Measurements from ENCODE around the gene PHF21B.
"Not testable (repeated sequence)": the region's sequence is repeated elsewhere in the genome, so short reads cannot be mapped to it uniquely, and the experiment has no call there.

Gene PHF21B

DNA sequence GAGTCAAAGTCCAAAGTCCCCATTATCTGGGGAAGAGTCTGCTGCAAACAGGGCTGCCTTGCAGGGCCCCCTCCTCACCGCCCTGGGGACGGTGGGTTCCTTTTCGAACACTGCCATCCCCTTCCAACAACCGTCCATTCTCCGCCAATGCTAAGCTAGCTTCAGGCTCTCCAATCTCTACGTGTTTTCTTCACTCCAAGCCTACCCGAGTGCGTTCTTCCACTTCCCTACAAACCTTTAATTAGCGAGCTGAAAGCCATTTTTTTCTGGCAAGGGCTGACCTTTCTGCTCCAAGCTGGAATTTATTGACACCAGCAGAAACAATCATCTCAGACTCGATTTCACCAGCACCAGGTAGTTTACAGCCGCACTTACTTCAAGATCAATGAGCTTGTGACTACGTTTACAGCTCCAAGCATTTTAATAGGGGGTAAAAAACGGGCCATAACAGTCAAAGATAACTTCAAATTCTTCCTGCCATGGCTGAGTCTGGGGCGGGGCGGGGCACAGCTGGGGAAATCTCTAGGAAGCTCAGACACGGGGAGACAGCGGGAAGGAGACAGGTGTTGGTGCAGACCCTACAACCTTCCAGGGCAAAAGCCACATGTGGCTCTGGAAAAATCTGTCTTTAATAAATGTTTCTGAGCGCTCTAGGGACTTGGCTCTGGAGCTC lies 82.2 kb downstream of the PHF21B start:
- H3K27ac ChIP-seq = no peak overlapping the region
- TF ChIP-seq, protein P1, sequence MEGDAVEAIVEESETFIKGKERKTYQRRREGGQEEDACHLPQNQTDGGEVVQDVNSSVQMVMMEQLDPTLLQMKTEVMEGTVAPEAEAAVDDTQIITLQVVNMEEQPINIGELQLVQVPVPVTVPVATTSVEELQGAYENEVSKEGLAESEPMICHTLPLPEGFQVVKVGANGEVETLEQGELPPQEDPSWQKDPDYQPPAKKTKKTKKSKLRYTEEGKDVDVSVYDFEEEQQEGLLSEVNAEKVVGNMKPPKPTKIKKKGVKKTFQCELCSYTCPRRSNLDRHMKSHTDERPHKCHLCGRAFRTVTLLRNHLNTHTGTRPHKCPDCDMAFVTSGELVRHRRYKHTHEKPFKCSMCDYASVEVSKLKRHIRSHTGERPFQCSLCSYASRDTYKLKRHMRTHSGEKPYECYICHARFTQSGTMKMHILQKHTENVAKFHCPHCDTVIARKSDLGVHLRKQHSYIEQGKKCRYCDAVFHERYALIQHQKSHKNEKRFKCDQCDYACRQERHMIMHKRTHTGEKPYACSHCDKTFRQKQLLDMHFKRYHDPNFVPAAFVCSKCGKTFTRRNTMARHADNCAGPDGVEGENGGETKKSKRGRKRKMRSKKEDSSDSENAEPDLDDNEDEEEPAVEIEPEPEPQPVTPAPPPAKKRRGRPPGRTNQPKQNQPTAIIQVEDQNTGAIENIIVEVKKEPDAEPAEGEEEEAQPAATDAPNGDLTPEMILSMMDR (IDR thresholded peaks at IDR 0.05) = no peak
- no peak for TF ChIP-seq ZFX (IDR thresholded peaks at IDR 0.05; ENCODE audit: borderline replicate concordance)

DNA sequence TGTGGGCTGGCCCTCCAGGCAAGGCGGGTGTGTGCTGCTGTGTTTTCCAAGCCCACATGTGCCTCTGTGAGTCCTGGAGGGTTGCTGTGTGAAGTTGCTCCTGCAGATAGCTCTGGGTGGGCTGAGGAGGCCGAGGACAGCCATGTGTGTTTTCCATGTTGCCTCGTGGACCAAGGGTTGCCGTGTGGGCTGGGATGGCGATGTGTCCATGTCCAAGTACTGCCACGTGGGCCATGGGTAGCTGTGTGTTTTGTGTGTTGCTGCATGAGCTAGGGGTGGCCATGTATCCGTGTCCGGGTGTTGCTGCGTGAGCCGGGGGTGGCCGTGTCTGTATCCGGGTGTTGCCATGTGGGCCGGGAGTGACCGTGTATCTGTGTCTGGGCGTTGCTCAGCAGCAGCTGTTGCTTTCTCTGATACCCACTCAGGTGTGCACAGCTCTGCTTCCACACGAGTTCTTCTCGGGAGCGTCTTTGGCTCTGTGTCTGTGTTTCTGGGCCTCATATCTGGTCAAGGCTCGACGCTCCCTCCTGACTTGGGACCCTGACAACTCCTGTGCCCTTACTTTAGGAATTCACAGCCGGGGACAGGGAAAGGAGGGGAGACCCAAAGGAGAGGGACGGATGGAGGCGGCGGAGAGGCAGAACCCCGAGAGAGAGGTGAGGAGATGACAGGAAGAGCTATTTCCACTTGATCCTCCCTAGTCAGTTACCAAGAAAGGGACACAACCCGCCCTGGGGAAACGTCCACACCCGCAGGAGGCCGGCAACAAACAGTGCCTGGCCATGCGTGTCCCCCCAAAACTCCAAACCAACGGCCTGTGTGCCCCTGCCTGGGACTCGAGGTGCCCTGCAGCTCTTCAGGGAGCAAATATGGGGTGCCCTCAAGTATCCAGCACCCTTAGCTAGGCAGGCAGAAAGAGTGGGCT lies 83.1 kb downstream of the PHF21B start:
- TF ChIP-seq ZFX (IDR thresholded peaks at IDR 0.05; ENCODE audit: borderline replicate concordance) = no peak
- TF ChIP-seq, protein P1 (IDR thresholded peaks at IDR 0.05) = no peak
- H3K27ac ChIP-seq = no peak overlapping the region

DNA sequence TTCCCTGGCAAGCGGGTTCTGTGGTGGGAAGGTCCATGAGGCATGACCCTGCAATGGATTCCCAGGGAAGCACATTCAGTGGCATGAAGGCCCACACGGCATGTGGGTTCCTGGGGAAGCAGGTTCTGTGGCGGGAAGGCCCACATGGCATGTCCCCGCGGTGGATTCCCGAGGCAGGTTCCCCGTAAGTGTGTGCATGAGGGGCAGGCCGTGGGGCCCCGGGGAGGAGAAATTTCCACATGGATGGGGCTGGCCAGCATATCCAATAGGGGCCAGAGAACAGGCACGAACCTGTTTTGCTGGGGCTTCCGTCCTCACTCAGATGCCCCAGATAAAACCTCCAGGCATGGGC lies 83.7 kb downstream of the PHF21B start:
- no peak overlapping the region for H3K27ac ChIP-seq
- no peak for TF ChIP-seq ZFX (IDR thresholded peaks at IDR 0.05; ENCODE audit: borderline replicate concordance)
- TF ChIP-seq, protein P1 (IDR thresholded peaks at IDR 0.05) = no peak

DNA sequence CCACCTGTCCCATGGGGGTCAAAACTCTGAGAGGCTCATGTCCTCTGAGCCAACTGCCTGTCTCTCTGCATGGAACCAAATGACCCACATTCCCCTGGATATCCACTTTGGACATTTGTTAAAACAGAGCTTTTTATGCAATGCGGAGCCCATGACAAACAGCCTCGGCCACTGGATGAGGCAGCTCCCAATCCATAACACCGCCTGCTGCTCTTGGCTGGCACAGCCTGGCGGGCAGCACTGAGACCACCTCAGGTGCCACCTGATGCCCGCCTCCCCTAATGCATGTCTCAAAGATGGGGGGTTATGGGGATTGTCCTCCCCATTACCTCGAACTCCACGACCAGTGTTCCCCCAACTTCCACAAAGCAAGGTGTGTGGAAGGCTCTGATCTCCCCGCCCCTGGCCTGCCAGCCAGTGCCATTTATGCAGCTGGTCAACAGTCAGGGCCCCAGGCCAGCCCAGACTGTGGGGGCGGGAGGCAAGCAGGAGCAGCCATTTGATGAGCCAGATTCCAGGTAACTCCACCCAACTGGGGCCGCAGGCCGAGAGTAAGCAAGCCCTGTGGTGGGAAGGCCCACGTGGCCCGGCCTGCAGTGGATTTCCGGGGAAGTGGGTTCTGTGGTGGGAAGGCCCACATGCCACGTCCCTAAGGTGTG lies 84.2 kb downstream of the PHF21B start:
- TF ChIP-seq, protein P1 (IDR thresholded peaks at IDR 0.05) = no peak
- no peak for TF ChIP-seq ZFX (IDR thresholded peaks at IDR 0.05; ENCODE audit: borderline replicate concordance)
- H3K27ac ChIP-seq = no peak overlapping the region

DNA sequence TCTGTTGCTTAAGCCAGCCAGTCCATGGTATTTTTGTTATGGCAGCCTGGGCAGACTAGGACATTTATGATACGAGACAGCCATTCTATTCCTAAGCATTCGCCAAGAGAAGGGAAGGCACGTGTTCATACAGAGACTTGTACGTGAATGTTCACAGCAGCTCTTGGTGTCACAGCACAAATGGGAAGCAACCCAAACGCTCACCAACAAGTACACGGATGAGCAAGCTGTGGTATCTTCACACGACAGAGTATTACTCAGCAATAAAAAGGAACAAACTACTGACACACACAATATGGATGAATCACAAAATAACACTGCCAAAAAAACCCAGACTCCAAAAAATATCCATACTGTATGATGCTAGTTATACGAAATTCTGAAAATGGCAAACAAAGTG lies 85.1 kb downstream of the PHF21B start:
- TF ChIP-seq, protein P1 (IDR thresholded peaks at IDR 0.05) = no peak
- TF ChIP-seq ZFX (IDR thresholded peaks at IDR 0.05; ENCODE audit: borderline replicate concordance) = no peak
- H3K27ac ChIP-seq = no peak overlapping the region

DNA sequence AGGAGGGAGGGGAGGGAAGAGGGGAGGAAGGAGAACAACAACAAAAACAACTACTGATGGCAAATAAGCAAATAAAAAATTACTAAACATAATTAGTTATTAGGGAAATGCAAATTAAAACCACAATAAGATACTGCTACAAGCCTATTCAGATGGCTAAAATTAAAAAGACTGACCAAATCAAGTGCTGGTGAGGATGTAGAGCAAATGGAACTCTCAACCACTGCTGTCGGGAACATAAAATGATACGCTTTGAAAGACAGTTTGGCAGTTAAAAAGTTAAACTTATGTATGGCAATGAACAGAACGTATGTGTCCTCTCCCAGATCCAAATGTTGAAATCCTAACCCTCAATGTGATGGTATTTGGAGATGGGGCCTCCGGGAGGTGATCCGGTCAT lies 85.7 kb downstream of the PHF21B start:
- TF ChIP-seq, protein P1 (IDR thresholded peaks at IDR 0.05) = no peak
- no peak for TF ChIP-seq ZFX (IDR thresholded peaks at IDR 0.05; ENCODE audit: borderline replicate concordance)

DNA sequence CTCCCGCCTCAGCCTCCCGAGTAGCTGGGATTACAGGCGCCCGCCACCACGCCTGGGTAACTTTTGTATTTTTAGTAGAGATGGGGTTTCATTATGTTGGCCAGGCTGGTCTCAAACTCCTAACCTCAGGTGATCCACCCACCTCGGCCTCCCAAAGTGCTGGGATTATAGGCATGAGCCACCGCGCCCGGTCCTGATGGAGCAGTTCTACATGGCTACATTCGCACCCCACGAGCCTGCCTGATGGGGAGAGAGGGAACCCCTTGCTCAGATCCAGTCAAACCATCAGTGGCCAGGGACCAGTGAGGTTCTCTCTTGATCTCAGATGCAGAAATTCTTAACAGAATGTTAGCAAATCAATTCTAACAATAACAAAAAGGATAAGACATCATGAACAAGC lies 88.0 kb downstream of the PHF21B start:
- H3K27ac ChIP-seq = not testable (repeated sequence)

More for the DNA sequence above, 85.7 kb downstream of the PHF21B start:
- H3K27ac ChIP-seq = no peak overlapping the region
